ENCODE measurements around the gene MXD3. TPM values are rescaled to one million over a fixed set of nuclear protein-coding genes. Genes with fewer than 3 reads are reported as not detected.

Gene MXD3
- polyA plus RNA-seq, 2 of the 4 experiments (the other 2 are of a cell fraction), result 5.3 to 16.9 TPM

GRCh38 chr5:177332031-177332895 is 20.6 kb upstream of the MXD3 start:
- Histone ChIP-seq H3K4me3 (no peak overlapping the region), H3K4me2 (no peak overlapping the region), H3K9me3 (no peaks in the 10 kb centered on the region), H3K27ac (no peak overlapping the region), H3K4me1 (peaks cover 19% of the 10 kb centered on the region)
- ChIA-PET POLR2A (no interaction called here), CTCF (interaction anchor here (1.2 to 7.9 kb wide), 6 partner anchors 14 to 117 kb away, joined by 4 to 111 read pairs (median 4); partner anchors contain the start of gene LMAN2)
- ATAC-seq (no peak), DNase-seq (ENCODE audit: low read depth in 1 of 2, low spot score in 1 of 2) (no peak), FAIRE-seq (no peak)
- TF ChIP-seq HOXB13 (CRISPR knock-in tag; IDR thresholded peaks at IDR 0.05; ENCODE audit: low read depth) (no peak), HMGXB4 (CRISPR knock-in tag; IDR thresholded peaks at IDR 0.05; ENCODE audit: borderline replicate concordance) (no peak), CTCF (IDR thresholded peaks at IDR 0.05) (no peak), ZFP36 (IDR thresholded peaks at IDR 0.05; ENCODE audit: borderline replicate concordance, partially characterized antibody) (no peak), SREBF2 (IDR thresholded peaks at IDR 0.05) (no peak), ESRRA (IDR thresholded peaks at IDR 0.05; ENCODE audit: borderline replicate concordance, low read length) (no peak), TP53 (CRISPR knock-in tag; IDR thresholded peaks at IDR 0.05) (no peak), POLR2A (IDR thresholded peaks at IDR 0.05; ENCODE audit: low read length) (no peak)
- WGBS (ENCODE audit: missing lambda C conversion rate), result 97% methylated on average over 26 of the region's 35 CpGs

- ATAC-seq (no peak), FAIRE-seq (no peak), DNase-seq (ENCODE audit: low read depth in 1 of 2, low spot score in 1 of 2) (no peak)
- 94% methylated on average over 23 of the region's 27 CpGs for WGBS (ENCODE audit: missing lambda C conversion rate)
- no peak for TF ChIP-seq E2F6 (IDR thresholded peaks at IDR 0.05; ENCODE audit: borderline replicate concordance, low read depth)
- TF ChIP-seq USF2 (IDR thresholded peaks at IDR 0.05), result no peak
- TF ChIP-seq PBX3 (IDR thresholded peaks at IDR 0.05), result no peak
- TF ChIP-seq MYC (IDR thresholded peaks at IDR 0.05; ENCODE audit: borderline replicate concordance, low read length), result no peak
- no peak for TF ChIP-seq ZSCAN20 (CRISPR knock-in tag; IDR thresholded peaks at IDR 0.05)
- no peak for TF ChIP-seq HMGXB4 (CRISPR knock-in tag; IDR thresholded peaks at IDR 0.05; ENCODE audit: borderline replicate concordance)
- TF ChIP-seq BCL3 (IDR thresholded peaks at IDR 0.05), result no peak
- no peak for TF ChIP-seq HOXB5 (CRISPR knock-in tag; IDR thresholded peaks at IDR 0.05)
- no peak for TF ChIP-seq CHD2 (IDR thresholded peaks at IDR 0.05; ENCODE audit: low read length, partially characterized antibody)
- no peak for TF ChIP-seq RAD21 (conservative IDR thresholded peaks at IDR 0.05 in 1 of 2, IDR thresholded peaks at IDR 0.05 in 1 of 2)
- TF ChIP-seq HOXA7 (CRISPR knock-in tag; IDR thresholded peaks at IDR 0.05), result no peak
- TF ChIP-seq CTCF (IDR thresholded peaks at IDR 0.05), result no peak
- no peak for TF ChIP-seq SREBF2 (IDR thresholded peaks at IDR 0.05)
- TF ChIP-seq CEBPB (IDR thresholded peaks at IDR 0.05), result no peak
- no peak for TF ChIP-seq EHF (CRISPR knock-in tag; IDR thresholded peaks at IDR 0.05)
- H3K27ac ChIP-seq, result no peak overlapping the region
- H3K9me3 ChIP-seq, result no peaks in the 10 kb centered on the region
- no peak overlapping the region for H3K4me3 ChIP-seq
- peaks cover 24% of the 10 kb centered on the region for H3K4me1 ChIP-seq
- ChIA-PET CTCF (interaction anchor here (1.2 to 7.9 kb wide), 5 partner anchors 13 to 118 kb away, joined by 4 to 111 read pairs (median 4); partner anchors contain the start of gene LMAN2), POLR2A (no interaction called here)
- no peak overlapping the region for H3K4me2 ChIP-seq
Observed at GRCh38 chr5:177330991-177331842, 19.5 kb upstream of the MXD3 start.

Data from A549 (cell line).